Cardiac ventricle fibroblast (primary cell): ENCODE data around the gene DLST. TPM values are rescaled to one million over a fixed set of nuclear protein-coding genes. Genes with fewer than 3 reads are reported as not detected.

Experiments
- total RNA-seq: library from RNA; depleted of rRNA; stranded (reverse); fragments of >200 nt; gene quantifications from 2 replicates; pipeline ENCODE4 v1.2.3, GENCODE V29; 2015

The DLST gene
- total RNA-seq: 53.6 and 89.1 TPM in 2 replicates

DNA sequence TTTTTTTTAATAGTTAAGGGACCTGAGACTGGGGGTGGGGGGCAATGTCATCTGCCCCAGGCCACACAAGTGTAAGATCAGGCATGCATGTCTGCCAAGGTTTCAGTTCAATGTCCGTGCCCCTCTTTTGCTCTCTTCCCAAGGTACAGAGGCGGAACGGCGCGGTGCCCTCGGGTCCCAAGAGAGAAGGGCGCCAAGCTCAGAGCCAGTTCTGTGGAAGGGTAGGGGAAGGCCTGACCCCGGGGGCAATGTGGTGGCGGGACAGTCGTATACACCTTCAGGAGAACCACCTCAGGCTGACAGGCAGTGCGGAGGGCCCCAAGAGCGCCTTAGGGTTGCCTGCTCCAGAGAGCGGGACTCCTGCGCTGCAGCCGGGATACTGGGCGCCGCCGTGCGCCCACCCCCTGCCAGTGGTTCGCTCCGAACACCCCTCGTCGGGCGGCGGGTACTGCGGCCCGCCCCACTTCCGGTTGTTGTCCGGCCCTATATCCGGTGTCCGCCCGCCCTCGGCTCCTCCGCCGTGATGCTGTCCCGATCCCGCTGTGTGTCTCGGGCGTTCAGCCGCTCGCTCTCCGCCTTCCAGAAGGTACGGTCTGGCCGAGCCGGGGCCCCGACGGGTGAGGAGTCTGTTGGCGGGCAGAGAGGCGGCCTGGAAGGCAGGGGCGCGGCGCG, at the start of gene DLST:
Gene DLST, plus strand, starts transcription at position 486 of the 672 bp plus-strand sequence. Its CDS starts 38 bp downstream, at position 524.

DNA sequence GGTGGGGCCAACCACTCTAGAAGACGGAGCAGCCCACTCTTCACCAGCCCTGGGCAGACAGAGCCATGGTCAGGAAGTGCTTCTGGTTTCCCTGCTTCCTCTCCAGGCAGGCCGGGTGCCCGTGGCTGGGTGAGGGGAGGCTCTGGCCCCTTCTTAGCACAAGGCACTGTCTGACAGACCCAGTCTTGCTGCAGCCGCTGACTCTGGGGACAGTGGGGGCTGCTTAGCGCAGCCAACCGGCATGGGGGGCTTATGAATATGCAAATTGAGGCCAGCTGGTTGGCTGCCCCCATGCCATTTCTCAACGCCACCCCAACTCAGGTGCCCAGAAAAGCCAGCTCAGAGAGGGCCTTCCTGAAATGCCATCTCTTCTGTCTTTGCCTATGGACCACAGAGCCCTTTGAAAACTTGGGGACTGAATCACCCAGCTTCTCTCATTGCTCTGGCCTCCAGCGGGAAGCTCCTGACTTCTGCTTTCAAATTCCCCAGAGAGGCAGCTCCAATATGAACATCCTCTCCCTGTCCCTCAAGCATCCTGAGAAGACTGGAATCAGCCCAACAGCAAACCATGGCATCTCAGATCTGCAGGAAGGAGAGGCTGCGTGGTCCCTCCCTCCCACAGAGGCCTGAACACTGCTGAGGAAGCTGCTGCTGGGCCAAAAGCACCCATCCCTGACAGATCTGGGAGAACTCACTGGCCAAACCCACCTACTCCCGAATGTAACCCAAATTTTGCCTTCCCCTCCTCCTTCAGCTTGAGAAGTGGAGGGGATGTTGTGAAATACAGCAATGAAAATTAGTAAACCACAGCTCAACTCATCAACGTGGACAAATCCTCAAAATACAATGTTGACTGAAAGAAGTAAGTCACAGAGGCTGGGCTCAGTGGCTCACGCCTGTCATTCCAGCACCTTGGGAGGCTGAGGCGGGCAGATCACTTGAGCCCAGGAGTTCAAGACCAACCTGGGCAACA, 5.5 kb upstream of the DLST start, which contains the start of gene PROX2:
Gene PROX2, minus strand, starts transcription at position 205 of the 973 bp plus-strand sequence. CDS start 12,311 bp downstream, outside the sequence.

DNA sequence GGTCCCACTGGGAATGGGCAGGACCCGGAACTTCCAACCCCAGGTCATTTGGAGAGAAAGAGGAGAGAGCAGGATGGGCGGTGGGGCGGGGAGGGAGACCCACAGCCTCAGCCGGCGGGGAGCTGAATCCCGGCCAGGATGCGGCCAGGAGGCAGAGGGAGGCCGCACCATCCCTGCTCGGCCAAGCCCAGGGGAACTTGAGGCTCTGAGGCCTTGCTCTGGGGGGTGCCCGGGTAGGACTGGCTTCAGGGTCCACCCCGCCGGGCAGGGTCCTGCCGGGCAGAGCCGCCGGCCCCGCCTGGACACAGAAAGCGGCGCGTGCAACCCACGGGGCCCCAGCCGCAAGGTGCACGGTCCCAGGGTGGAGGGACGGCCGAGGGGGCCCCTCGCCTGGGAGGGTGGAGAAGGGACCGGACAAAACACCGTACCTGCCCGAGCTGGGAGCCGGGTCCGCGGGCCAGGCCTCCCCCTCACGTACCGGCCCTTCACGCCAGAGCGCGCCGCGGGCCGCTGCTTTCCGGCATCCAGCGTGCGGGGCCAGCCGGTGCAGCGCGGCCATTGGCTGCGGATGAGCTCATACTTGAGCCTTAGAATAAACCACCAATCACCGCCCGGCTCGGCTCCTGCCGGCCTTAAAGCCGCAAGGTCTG, 41.2 kb downstream of the DLST start, which contains the start of gene RPS6KL1:
Gene RPS6KL1, minus strand, starts transcription at position 509 of the 650 bp plus-strand sequence. CDS start 1,719 bp downstream, outside the sequence.

Other genes with a start within 250 kb of the DLST start
- 13.5 and 16.3 TPM in 2 replicates for gene AREL1, start 168.8 kb upstream of the DLST start, total RNA-seq
- gene FCF1, start 168.8 kb upstream of the DLST start, total RNA-seq: 34.5 and 43.6 TPM in 2 replicates
- 30.3 and 30.9 TPM in 2 replicates for gene YLPM1, start 118.6 kb upstream of the DLST start, total RNA-seq
- not detected in 2 replicates for gene PROX2, start 5.8 kb upstream of the DLST start, total RNA-seq
- 4.4 TPM in 1 of 2 replicates, not detected in the other for gene RPS6KL1, start 41.3 kb downstream of the DLST start, total RNA-seq
- 24.0 and 30.8 TPM in 2 replicates for gene PGF, start 73.7 kb downstream of the DLST start, total RNA-seq
- gene EIF2B2, start 121.0 kb downstream of the DLST start, total RNA-seq: 34.1 and 38.1 TPM in 2 replicates
- gene MLH3, start 169.6 kb downstream of the DLST start, total RNA-seq: 15.9 and 17.1 TPM in 2 replicates
- gene ACYP1, start 182.1 kb downstream of the DLST start, total RNA-seq: 4.2 and 4.9 TPM in 2 replicates
- gene ZC2HC1C, start 187.7 kb downstream of the DLST start, total RNA-seq: 0.24 TPM in 1 of 2 replicates, not detected in the other
- 60.8 and 70.0 TPM in 2 replicates for gene NEK9, start 245.1 kb downstream of the DLST start, total RNA-seq